Stimulated activated naive B cell treated with anti-CD40 and anti-IgM and Interleukin-4, amounts not matched to agents 10 μg/mL and 1 μg/mL and 100 μg/mL, for 72 hours (primary cell): ENCODE measurements around the gene CPEB4.

Experiments
- ATAC-seq, 2 donors: fragments of 150-1000 bp; cut with Tn5 transposase; replicated peaks; 2 replicates each; pipeline ENCODE4 v1.10.0; 2021; ENCODE audit warnings: moderate library complexity in 1 of 2
- DNase-seq: peaks from one replicate; pipeline ENCODE4 v3.0.0; 2021
- H3K27ac Mint-ChIP-seq: one replicate; pipeline ENCODE4 v1.8.0; 2022; ENCODE audit warnings: mild to moderate bottlenecking, mixed read lengths
- H3K27me3 Mint-ChIP-seq, 2 donors: one replicate each; pipeline ENCODE4 v1.8.0; 2022; ENCODE audit warnings: mixed read lengths in 2 of 2
- H3K36me3 Mint-ChIP-seq, 2 donors: one replicate each; pipeline ENCODE4 v1.8.0; 2022; ENCODE audit warnings: mixed read lengths in 2 of 2, mild to moderate bottlenecking in 1 of 2
- H3K4me1 Mint-ChIP-seq, 2 donors: one replicate each; pipeline ENCODE4 v1.8.0; 2022; ENCODE audit warnings: mixed read lengths in 2 of 2, mild to moderate bottlenecking in 1 of 2
- H3K4me3 Mint-ChIP-seq, 2 donors: one replicate each; pipeline ENCODE4 v1.8.0; 2022; ENCODE audit warnings: mild to moderate bottlenecking in 2 of 2, mixed read lengths in 2 of 2, moderate library complexity in 1 of 2
- H3K9me3 Mint-ChIP-seq, 2 donors: one replicate each; pipeline ENCODE4 v1.8.0; 2022; ENCODE audit warnings: mixed read lengths in 2 of 2, mild to moderate bottlenecking in 1 of 2

The CPEB4 gene

GRCh38 chr5:173887610-173888472 lies at the start of gene CPEB4:
Gene CPEB4 (plus strand): TSS chr5:173888349. CDS start chr5:173889734, 1,385 bp downstream.
- H3K4me3 Mint-ChIP-seq, result peak within 1 kb of the TSS; percentile 93 to 95
- peak within 1 kb of the TSS; percentile 100 for H3K27ac Mint-ChIP-seq
- no peaks in the 10 kb centered on the region for H3K27me3 Mint-ChIP-seq
- H3K9me3 Mint-ChIP-seq, result peaks cover 0 to 4% of the 10 kb centered on the region in 2 donors
- H3K36me3 Mint-ChIP-seq, result peaks cover 16 to 31% of the 10 kb centered on the region in 2 donors
- peaks cover 56 to 78% of the 10 kb centered on the region in 2 donors for H3K4me1 Mint-ChIP-seq
- DNase-seq (peak; percentile 96), ATAC-seq (peak; percentile 93 to 95)

GRCh38 chr5:173839117-173839713 lies 48.9 kb upstream of the CPEB4 start:
- Mint-ChIP-seq H3K27me3 (peaks cover 0 to 4% of the 10 kb centered on the region in 2 donors), H3K27ac (no peak overlapping the region), H3K9me3 (no peaks in the 10 kb centered on the region), H3K4me1 (peaks cover 7 to 10% of the 10 kb centered on the region in 2 donors), H3K4me3 (no peak overlapping the region), H3K36me3 (no peaks in the 10 kb centered on the region)
- DNase-seq, result no peak
- ATAC-seq, result no peak

- no peaks in the 10 kb centered on the region for H3K36me3 Mint-ChIP-seq
- DNase-seq (no peak), ATAC-seq (no peak)
- H3K4me1 Mint-ChIP-seq, result peaks cover 4 to 7% of the 10 kb centered on the region in 2 donors
- H3K4me3 Mint-ChIP-seq, result no peak overlapping the region
- no peaks in the 10 kb centered on the region for H3K9me3 Mint-ChIP-seq
- peaks cover 0 to 8% of the 10 kb centered on the region in 2 donors for H3K27me3 Mint-ChIP-seq
- no peak overlapping the region for H3K27ac Mint-ChIP-seq
Measured at GRCh38 chr5:173840111-173840983, 47.8 kb upstream of the CPEB4 start.

- ATAC-seq, result no peak
- Mint-ChIP-seq H3K4me1 (peaks cover 0 to 3% of the 10 kb centered on the region in 2 donors), H3K27me3 (peaks cover 0 to 8% of the 10 kb centered on the region in 2 donors), H3K27ac (peak overlapping the region; percentile 56), H3K9me3 (no peaks in the 10 kb centered on the region), H3K36me3 (no peaks in the 10 kb centered on the region), H3K4me3 (no peak overlapping the region)
- no peak for DNase-seq
Measured at GRCh38 chr5:173841710-173842109, 46.4 kb upstream of the CPEB4 start.

GRCh38 chr5:173843794-173844193 lies 44.4 kb upstream of the CPEB4 start:
- peaks cover 7 to 14% of the 10 kb centered on the region in 2 donors for H3K4me1 Mint-ChIP-seq
- H3K27ac Mint-ChIP-seq, result no peak overlapping the region
- DNase-seq (no peak), ATAC-seq (no peak)
- peaks cover 7 to 13% of the 10 kb centered on the region in 2 donors for H3K9me3 Mint-ChIP-seq
- no peak overlapping the region for H3K4me3 Mint-ChIP-seq
- H3K36me3 Mint-ChIP-seq, result peaks cover 2 to 5% of the 10 kb centered on the region in 2 donors
- H3K27me3 Mint-ChIP-seq, result peaks cover 0 to 8% of the 10 kb centered on the region in 2 donors

GRCh38 chr5:173845321-173845720 lies 42.8 kb upstream of the CPEB4 start:
- ATAC-seq (no peak), DNase-seq (no peak)
- H3K4me1 Mint-ChIP-seq, result peaks cover 7 to 10% of the 10 kb centered on the region in 2 donors
- no peak overlapping the region for H3K4me3 Mint-ChIP-seq
- H3K27ac Mint-ChIP-seq, result no peak overlapping the region
- H3K27me3 Mint-ChIP-seq, result peaks cover 0 to 4% of the 10 kb centered on the region in 2 donors
- H3K9me3 Mint-ChIP-seq, result peaks cover 8 to 13% of the 10 kb centered on the region in 2 donors
- peaks cover 2 to 9% of the 10 kb centered on the region in 2 donors for H3K36me3 Mint-ChIP-seq

GRCh38 chr5:173846929-173847501 lies 41.1 kb upstream of the CPEB4 start:
- no peak overlapping the region for H3K27ac Mint-ChIP-seq
- H3K36me3 Mint-ChIP-seq, result peaks cover 2 to 9% of the 10 kb centered on the region in 2 donors
- H3K4me1 Mint-ChIP-seq, result peaks cover 10 to 15% of the 10 kb centered on the region in 2 donors
- no peak overlapping the region for H3K4me3 Mint-ChIP-seq
- DNase-seq (no peak), ATAC-seq (no peak)
- peaks cover 8 to 13% of the 10 kb centered on the region in 2 donors for H3K9me3 Mint-ChIP-seq
- H3K27me3 Mint-ChIP-seq, result peaks cover 4 to 9% of the 10 kb centered on the region in 2 donors

- no peak for ATAC-seq
- H3K27ac Mint-ChIP-seq, result no peak overlapping the region
- no peak for DNase-seq
- peaks cover 8 to 13% of the 10 kb centered on the region in 2 donors for H3K9me3 Mint-ChIP-seq
- no peak overlapping the region for H3K4me3 Mint-ChIP-seq
- peaks cover 10 to 15% of the 10 kb centered on the region in 2 donors for H3K27me3 Mint-ChIP-seq
- H3K4me1 Mint-ChIP-seq, result peaks cover 10 to 23% of the 10 kb centered on the region in 2 donors
- H3K36me3 Mint-ChIP-seq, result peaks cover 2 to 9% of the 10 kb centered on the region in 2 donors
Measured at GRCh38 chr5:173848986-173849596, 39.1 kb upstream of the CPEB4 start.

- Mint-ChIP-seq H3K27ac (no peak overlapping the region), H3K27me3 (peaks cover 6 to 15% of the 10 kb centered on the region in 2 donors), H3K36me3 (peaks cover 2 to 9% of the 10 kb centered on the region in 2 donors), H3K9me3 (peaks cover 8 to 13% of the 10 kb centered on the region in 2 donors), H3K4me3 (no peak overlapping the region), H3K4me1 (peaks cover 12 to 25% of the 10 kb centered on the region in 2 donors)
- ATAC-seq (no peak), DNase-seq (no peak)
Measured at GRCh38 chr5:173849908-173850307, 38.2 kb upstream of the CPEB4 start.

- Mint-ChIP-seq H3K4me3 (no peak overlapping the region), H3K4me1 (peaks cover 20 to 31% of the 10 kb centered on the region in 2 donors), H3K36me3 (peaks cover 2 to 9% of the 10 kb centered on the region in 2 donors), H3K27me3 (peaks cover 6 to 22% of the 10 kb centered on the region in 2 donors), H3K9me3 (peaks cover 8 to 13% of the 10 kb centered on the region in 2 donors), H3K27ac (no peak overlapping the region)
- ATAC-seq (no peak), DNase-seq (no peak)
Measured at GRCh38 chr5:173850659-173851058, 37.5 kb upstream of the CPEB4 start.

- DNase-seq, result no peak
- Mint-ChIP-seq H3K27ac (peak overlapping the region; percentile 3), H3K9me3 (peaks cover 8 to 13% of the 10 kb centered on the region in 2 donors), H3K4me3 (no peak overlapping the region), H3K36me3 (peaks cover 2 to 9% of the 10 kb centered on the region in 2 donors), H3K27me3 (peaks cover 6 to 29% of the 10 kb centered on the region in 2 donors), H3K4me1 (peaks cover 22 to 39% of the 10 kb centered on the region in 2 donors)
- no peak for ATAC-seq
Measured at GRCh38 chr5:173851595-173852243, 36.4 kb upstream of the CPEB4 start.

GRCh38 chr5:173852790-173853359 lies 35.3 kb upstream of the CPEB4 start:
- Mint-ChIP-seq H3K4me3 (no peak overlapping the region), H3K9me3 (peaks cover 7 to 8% of the 10 kb centered on the region in 2 donors), H3K27ac (no peak overlapping the region), H3K36me3 (peaks cover 2 to 7% of the 10 kb centered on the region in 2 donors), H3K4me1 (peaks cover 16 to 35% of the 10 kb centered on the region in 2 donors), H3K27me3 (peaks cover 6 to 29% of the 10 kb centered on the region in 2 donors)
- no peak for ATAC-seq
- DNase-seq, result no peak
